ENCODE results near the gene PDGFRB. TPM values are rescaled to one million over a fixed set of nuclear protein-coding genes. Genes with fewer than 3 reads are reported as not detected.

Gene PDGFRB
- total RNA-seq, 1 experiment from 2014 or later: not detected

DNA sequence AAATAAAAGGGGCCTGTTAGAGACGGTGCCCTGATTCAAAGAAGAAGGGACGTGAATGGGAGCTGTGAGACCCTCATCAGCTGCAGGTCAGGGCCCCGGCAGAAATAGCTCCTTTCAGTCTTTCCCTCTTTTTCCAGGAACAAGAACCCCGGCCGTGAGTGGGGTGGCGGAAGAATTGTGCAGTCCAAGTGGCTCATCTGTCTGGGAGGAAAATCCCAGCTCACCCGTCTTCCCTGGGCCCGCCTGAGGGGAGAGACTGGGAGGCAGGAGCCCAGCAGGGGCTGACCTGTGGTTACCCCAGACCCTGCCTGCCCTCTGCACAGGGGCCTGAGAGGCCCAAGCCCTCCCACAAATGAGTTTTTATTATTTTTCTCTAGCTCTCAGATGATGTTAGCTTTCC is 44.5 kb downstream of the PDGFRB start:
- TF ChIP-seq EZH2 (IDR thresholded peaks at IDR 0.05; ENCODE audit: low read depth): no peak
- no peak for TF ChIP-seq CTCF (conservative IDR thresholded peaks at IDR 0.05)
- H4K20me1 ChIP-seq (ENCODE audit: insufficient read depth): no peaks in the 10 kb centered on the region
- H2AFZ ChIP-seq: no peak overlapping the region
- ChIA-PET CTCF (interaction anchor here (0.6 to 1.1 kb wide), 2 partner anchors 11 to 14 kb away, joined by 3 to 20 read pairs; no protein-coding TSS in a partner anchor), POLR2A (ENCODE audit: unreplicated experiment) (no interaction called here)
- peaks cover 51% of the 10 kb centered on the region for H3K4me1 ChIP-seq (replicated peaks; ENCODE audit: insufficient read depth)
- H3K79me2 ChIP-seq (ENCODE audit: low read depth): no peaks in the 10 kb centered on the region
- intact Hi-C loops (cut with micrococcal nuclease; ENCODE audit: unreplicated experiment): loop anchor here (5.0 to 10.0 kb wide), 2 partner anchors 59 to 476 kb away; no protein-coding TSS in a partner anchor
- peaks cover 24% of the 10 kb centered on the region for H3F3A ChIP-seq (ENCODE audit: insufficient read depth, low read depth)
- no peak overlapping the region for H3K27ac ChIP-seq
- H3K4me2 ChIP-seq: no peak overlapping the region
- H3K9me3 ChIP-seq (ENCODE audit: insufficient read depth, low read depth): no peaks in the 10 kb centered on the region
- H3K9me2 ChIP-seq (ENCODE audit: insufficient read depth): no peaks in the 10 kb centered on the region
- DNase-seq: no peak
- no TSS peak for BruUV-seq (replicated peaks)
- no peaks in the 10 kb centered on the region for H3K36me3 ChIP-seq (ENCODE audit: low read depth)
- H3K27me3 ChIP-seq (ENCODE audit: insufficient read depth, low read depth): no peaks in the 10 kb centered on the region
- no peak overlapping the region for H3K4me3 ChIP-seq

DNA sequence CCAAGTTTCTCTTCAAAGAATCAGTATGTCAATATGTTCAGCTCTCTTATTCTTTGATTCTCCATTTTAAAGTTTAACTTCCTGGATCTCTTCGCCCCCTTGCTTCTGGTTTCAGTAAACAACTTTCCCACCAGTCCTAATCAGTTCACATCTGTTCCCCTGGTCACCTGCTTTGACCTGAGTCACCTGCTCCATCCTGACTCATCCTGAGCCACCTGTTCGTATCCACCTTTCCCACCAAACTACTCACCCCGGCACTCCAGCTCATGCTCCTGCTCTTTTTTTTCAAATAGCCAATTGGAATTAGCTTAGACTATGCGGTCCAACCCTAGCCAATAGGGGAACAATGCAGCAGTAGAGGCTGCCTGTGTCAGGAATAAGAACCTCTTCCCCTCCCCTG is 45.7 kb downstream of the PDGFRB start:
- no peak overlapping the region for H3K27ac ChIP-seq
- no peak overlapping the region for H3K4me2 ChIP-seq
- no peaks in the 10 kb centered on the region for H3K9me3 ChIP-seq (ENCODE audit: insufficient read depth, low read depth)
- H4K20me1 ChIP-seq (ENCODE audit: insufficient read depth): no peaks in the 10 kb centered on the region
- H3K9me2 ChIP-seq (ENCODE audit: insufficient read depth): no peaks in the 10 kb centered on the region
- no peak for TF ChIP-seq CTCF (conservative IDR thresholded peaks at IDR 0.05)
- TF ChIP-seq EZH2 (IDR thresholded peaks at IDR 0.05; ENCODE audit: low read depth): no peak
- H3K4me3 ChIP-seq: no peak overlapping the region
- CTCF ChIA-PET: no interaction called here
- DNase-seq: peak; percentile 20 to 66
- H3K79me2 ChIP-seq (ENCODE audit: low read depth): no peaks in the 10 kb centered on the region
- peaks cover 51% of the 10 kb centered on the region for H3K4me1 ChIP-seq (replicated peaks; ENCODE audit: insufficient read depth)
- no peak overlapping the region for H2AFZ ChIP-seq
- intact Hi-C loops (cut with micrococcal nuclease; ENCODE audit: unreplicated experiment): loop anchor here (5.0 to 10.0 kb wide), 2 partner anchors 58 to 475 kb away; no protein-coding TSS in a partner anchor
- H3K27me3 ChIP-seq (ENCODE audit: insufficient read depth, low read depth): no peaks in the 10 kb centered on the region
- BruUV-seq (replicated peaks): no TSS peak
- peaks cover 24% of the 10 kb centered on the region for H3F3A ChIP-seq (ENCODE audit: insufficient read depth, low read depth)
- no peaks in the 10 kb centered on the region for H3K36me3 ChIP-seq (ENCODE audit: low read depth)
- POLR2A ChIA-PET (ENCODE audit: unreplicated experiment): no interaction called here

DNA sequence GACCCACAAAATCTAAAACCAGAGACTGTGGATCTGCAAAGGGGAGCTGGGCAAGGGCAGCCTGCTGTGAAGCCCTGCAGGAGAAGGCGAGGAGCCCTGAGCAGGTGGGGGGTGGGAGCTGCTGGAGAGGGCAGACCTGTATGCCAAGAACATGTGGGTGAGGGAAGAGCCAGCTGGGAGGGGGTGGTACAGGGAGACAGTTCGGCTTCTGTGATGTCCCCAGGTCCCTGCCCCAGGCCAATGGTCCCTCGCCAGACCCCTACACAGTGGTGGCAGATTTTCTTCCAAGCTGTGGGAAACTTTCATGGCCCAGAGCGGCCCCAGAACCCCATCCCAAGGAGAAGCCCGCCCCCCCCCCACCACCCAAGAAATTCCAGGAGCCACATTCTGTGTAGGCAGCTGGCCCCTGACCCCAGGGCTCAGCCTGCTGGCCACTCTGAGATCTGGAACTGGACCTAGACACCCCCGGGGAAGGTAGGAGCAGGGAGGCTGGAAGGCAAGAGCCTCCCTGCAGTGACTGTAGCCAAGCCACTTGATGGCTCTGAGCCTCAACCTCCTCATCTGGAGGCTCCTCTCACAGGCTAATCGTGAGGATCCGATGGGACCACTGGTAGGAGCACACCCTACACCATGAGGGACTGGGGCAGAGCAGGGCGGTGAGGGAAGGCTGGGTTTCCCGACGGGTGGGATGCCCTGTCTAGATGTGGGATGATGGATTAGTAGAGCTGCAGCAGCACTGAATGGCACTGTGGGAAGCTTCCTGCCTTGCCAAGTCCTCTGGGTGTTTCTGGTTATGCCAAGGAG is 46.7 kb downstream of the PDGFRB start:
- Histone ChIP-seq H3K4me1 (replicated peaks; ENCODE audit: insufficient read depth) (peaks cover 51% of the 10 kb centered on the region), H3K27me3 (ENCODE audit: insufficient read depth, low read depth) (no peaks in the 10 kb centered on the region), H3K9me2 (ENCODE audit: insufficient read depth) (no peaks in the 10 kb centered on the region), H3F3A (ENCODE audit: insufficient read depth, low read depth) (peaks cover 24% of the 10 kb centered on the region), H3K4me3 (no peak overlapping the region), H3K4me2 (no peak overlapping the region), H3K27ac (no peak overlapping the region), H3K9me3 (ENCODE audit: insufficient read depth, low read depth) (no peaks in the 10 kb centered on the region), H3K36me3 (ENCODE audit: low read depth) (no peaks in the 10 kb centered on the region), H4K20me1 (ENCODE audit: insufficient read depth) (no peaks in the 10 kb centered on the region), H2AFZ (no peak overlapping the region), H3K79me2 (ENCODE audit: low read depth) (no peaks in the 10 kb centered on the region)
- ChIA-PET POLR2A (ENCODE audit: unreplicated experiment) (no interaction called here), CTCF (no interaction called here)
- TF ChIP-seq EZH2 (IDR thresholded peaks at IDR 0.05; ENCODE audit: low read depth) (no peak), CTCF (conservative IDR thresholded peaks at IDR 0.05) (no peak)
- no TSS peak for BruUV-seq (replicated peaks)
- no peak for DNase-seq
- intact Hi-C loops (cut with micrococcal nuclease; ENCODE audit: unreplicated experiment): no loop called here

Data from PC-9 (cell line).